Fibroblast of lung (primary cell): Measurements from ENCODE around the gene SNX20.

Source experiments
- EZH2 ChIP-seq: IDR thresholded peaks from 2 replicates; pipeline ENCODE4 v1.5.1; 2012; ENCODE audit warnings: low read length, control low read depth, mild to moderate bottlenecking; ENCODE audit errors: missing control alignments
- TF ChIP-seq, protein P1 (sequence below), 2 donors: IDR thresholded peaks in 1 of 2; conservative IDR thresholded peaks in 1 of 2; 1 replicate in 1 of 2; 2 replicates in 1 of 2; pipeline ENCODE4 v1.5.1; 2011 to 2012; ENCODE audit warnings: low read length in 2 of 2, control low read depth in 1 of 2, inconsistent platforms in 1 of 2, low read depth in 1 of 2, mild to moderate bottlenecking in 1 of 2

DNA sequence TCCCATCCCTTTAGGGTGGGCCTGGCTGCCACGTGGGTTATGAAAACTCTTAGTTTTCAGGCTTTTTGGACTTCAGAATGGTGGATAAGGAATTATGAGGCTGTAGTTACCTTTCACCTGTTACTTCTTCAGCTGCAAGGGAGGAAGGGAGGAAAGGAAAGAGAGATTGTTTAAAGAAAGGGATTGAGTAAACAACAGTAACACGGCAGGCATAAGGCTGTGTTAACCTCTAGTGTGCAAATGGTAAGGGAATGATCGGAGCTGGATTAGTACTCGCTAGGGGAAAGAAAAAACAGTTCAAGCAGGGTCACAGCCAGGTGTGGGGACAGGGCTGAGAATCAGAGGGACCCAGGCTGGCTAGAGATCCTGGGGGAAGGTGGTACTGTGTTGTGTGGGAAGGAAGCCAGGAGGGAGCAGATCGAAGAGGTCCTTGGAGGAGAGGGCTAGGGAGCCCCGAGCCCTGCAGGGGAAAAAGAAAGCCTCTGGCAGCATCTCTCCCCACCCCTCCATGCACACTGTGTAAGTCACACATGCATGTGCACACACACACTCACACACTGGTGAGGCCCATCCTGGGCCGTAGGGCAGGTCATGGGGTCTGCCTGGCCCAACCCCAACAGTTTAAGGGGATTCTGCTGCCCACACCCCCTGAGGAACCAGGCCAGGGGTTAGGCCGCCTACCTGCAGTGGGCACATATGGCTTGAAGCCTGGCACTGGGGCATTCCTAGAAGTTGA lies 49.7 kb downstream of the SNX20 start:
- TF ChIP-seq, protein P1, sequence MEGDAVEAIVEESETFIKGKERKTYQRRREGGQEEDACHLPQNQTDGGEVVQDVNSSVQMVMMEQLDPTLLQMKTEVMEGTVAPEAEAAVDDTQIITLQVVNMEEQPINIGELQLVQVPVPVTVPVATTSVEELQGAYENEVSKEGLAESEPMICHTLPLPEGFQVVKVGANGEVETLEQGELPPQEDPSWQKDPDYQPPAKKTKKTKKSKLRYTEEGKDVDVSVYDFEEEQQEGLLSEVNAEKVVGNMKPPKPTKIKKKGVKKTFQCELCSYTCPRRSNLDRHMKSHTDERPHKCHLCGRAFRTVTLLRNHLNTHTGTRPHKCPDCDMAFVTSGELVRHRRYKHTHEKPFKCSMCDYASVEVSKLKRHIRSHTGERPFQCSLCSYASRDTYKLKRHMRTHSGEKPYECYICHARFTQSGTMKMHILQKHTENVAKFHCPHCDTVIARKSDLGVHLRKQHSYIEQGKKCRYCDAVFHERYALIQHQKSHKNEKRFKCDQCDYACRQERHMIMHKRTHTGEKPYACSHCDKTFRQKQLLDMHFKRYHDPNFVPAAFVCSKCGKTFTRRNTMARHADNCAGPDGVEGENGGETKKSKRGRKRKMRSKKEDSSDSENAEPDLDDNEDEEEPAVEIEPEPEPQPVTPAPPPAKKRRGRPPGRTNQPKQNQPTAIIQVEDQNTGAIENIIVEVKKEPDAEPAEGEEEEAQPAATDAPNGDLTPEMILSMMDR (conservative IDR thresholded peaks at IDR 0.05 in 1 of 2, IDR thresholded peaks at IDR 0.05 in 1 of 2; ENCODE audit: low read depth in 1 of 2, low read length in 2 of 2): no peak
- no peak for TF ChIP-seq EZH2
